HEK293 (cell line): Measurements from ENCODE around the gene EHD3.

Experiments used
- CTCF ChIA-PET: fragments of 350-600 bp; formaldehyde crosslinking; extraction: SDS; loops from one replicate; lab custom pipeline; 2021; ENCODE audit warnings: antibody characterized with exemption; lab: Yijun Ruan, JAX
- POLR2A ChIA-PET: fragments of 300-600 bp; formaldehyde crosslinking; extraction: SDS; loops from one replicate; lab custom pipeline; 2020; ENCODE audit warnings: antibody characterized with exemption, inconsistent platforms; lab: Yijun Ruan, JAX
- H3K27ac ChIP-seq: fragments of 200-500 bp; sonication (Bioruptor generic); 2 replicates; pipeline ENCODE4 v1.5.1; 2014; ENCODE audit warnings: low read depth, low read length, control low read depth, inconsistent platforms; ENCODE audit errors: extremely low read depth
- H3K36me3 ChIP-seq, 2 experiments: fragments of 200-500 bp in 1 of 2; sonication (Bioruptor generic) in 1 of 2; 1 replicate in 1 of 2; 2 replicates in 1 of 2; pipeline ENCODE4 v1.5.1; 2014 to 2017; ENCODE audit warnings: inconsistent platforms in 2 of 2, low read length in 2 of 2; ENCODE audit not compliant: control insufficient read depth in 2 of 2, insufficient read depth in 1 of 2
- H3K4me1 ChIP-seq: fragments of 200-500 bp; sonication (Bioruptor generic); 2 replicates; pipeline ENCODE4 v1.5.1; 2014; ENCODE audit warnings: mild to moderate bottlenecking, low read length, inconsistent platforms; ENCODE audit not compliant: control insufficient read depth, insufficient read depth
- H3K4me3 ChIP-seq: 2 replicates; pipeline ENCODE4 v1.5.1; 2011; ENCODE audit warnings: low read depth, mild to moderate bottlenecking, control low read depth, low read length, moderate library complexity
- H3K9me3 ChIP-seq: fragments of 200-500 bp; sonication (Bioruptor generic); 2 replicates; pipeline ENCODE4 v1.5.1; 2014; ENCODE audit warnings: low read depth, low read length, inconsistent platforms; ENCODE audit not compliant: control insufficient read depth, insufficient read depth
- HOXD13 ChIP-seq: sonication (generic); formaldehyde crosslinking; IDR thresholded peaks from 2 replicates; pipeline ENCODE4 v1.8.0; 2022; ENCODE audit warnings: missing genetic modification reagents, borderline replicate concordance
- PRDM4 ChIP-seq: fragments of 450-650 bp; formaldehyde crosslinking; IDR thresholded peaks from 2 replicates; pipeline ENCODE4 v1.5.1; 2017; ENCODE audit warnings: missing biosample characterization, missing genetic modification characterization
- SP7 ChIP-seq: fragments of 450-650 bp; formaldehyde crosslinking; IDR thresholded peaks from 2 replicates; pipeline ENCODE4 v1.5.1; 2016; ENCODE audit warnings: missing biosample characterization, missing genetic modification characterization
- TRIM28 ChIP-seq: IDR thresholded peaks from 2 replicates; pipeline ENCODE4 v1.6.1; 2011; ENCODE audit warnings: low read length, control low read depth, borderline replicate concordance
- ZBTB17 ChIP-seq: fragments of 450-650 bp; formaldehyde crosslinking; IDR thresholded peaks from 2 replicates; pipeline ENCODE4 v1.5.1; 2016; ENCODE audit warnings: missing biosample characterization, missing genetic modification characterization
- ZBTB20 ChIP-seq: fragments of 450-650 bp; formaldehyde crosslinking; IDR thresholded peaks from 2 replicates; pipeline ENCODE4 v1.5.1; 2016; ENCODE audit warnings: missing biosample characterization, missing genetic modification characterization
- ZNF140 ChIP-seq: fragments of 450-650 bp; formaldehyde crosslinking; IDR thresholded peaks from 2 replicates; pipeline ENCODE4 v1.5.1; 2016; ENCODE audit warnings: missing biosample characterization, missing genetic modification characterization
- ZNF174 ChIP-seq: fragments of 450-650 bp; formaldehyde crosslinking; IDR thresholded peaks from 2 replicates; pipeline ENCODE4 v1.5.0; 2017; ENCODE audit warnings: missing biosample characterization, mild to moderate bottlenecking, missing genetic modification characterization
- ZNF23 ChIP-seq: fragments of 450-650 bp; formaldehyde crosslinking; IDR thresholded peaks from 2 replicates; pipeline ENCODE4 v1.5.1; 2016; ENCODE audit warnings: missing biosample characterization, missing genetic modification characterization, borderline replicate concordance
- ZNF280D ChIP-seq: fragments of 450-650 bp; formaldehyde crosslinking; IDR thresholded peaks from 2 replicates; pipeline ENCODE4 v1.5.1; 2016; ENCODE audit warnings: missing biosample characterization, missing genetic modification characterization
- ZNF48 ChIP-seq: fragments of 450-650 bp; formaldehyde crosslinking; IDR thresholded peaks from 2 replicates; pipeline ENCODE4 v1.5.1; 2016; ENCODE audit warnings: missing biosample characterization, missing genetic modification characterization
- ZNF501 ChIP-seq: fragments of 450-650 bp; formaldehyde crosslinking; IDR thresholded peaks from 2 replicates; pipeline ENCODE4 v1.5.1; 2016; ENCODE audit warnings: missing biosample characterization, missing genetic modification characterization
- ZNF692 ChIP-seq: fragments of 450-650 bp; formaldehyde crosslinking; IDR thresholded peaks from 2 replicates; pipeline ENCODE4 v1.5.1; 2016; ENCODE audit warnings: missing biosample characterization, missing genetic modification characterization
- ZNF701 ChIP-seq: fragments of 450-650 bp; formaldehyde crosslinking; IDR thresholded peaks from 2 replicates; pipeline ENCODE4 v1.5.1; 2016; ENCODE audit warnings: missing biosample characterization, missing genetic modification characterization
- ZNF707 ChIP-seq: fragments of 450-650 bp; formaldehyde crosslinking; IDR thresholded peaks from 2 replicates; pipeline ENCODE4 v1.5.1; 2016; ENCODE audit warnings: missing biosample characterization, missing genetic modification characterization
- ZNF792 ChIP-seq: fragments of 450-650 bp; formaldehyde crosslinking; IDR thresholded peaks from 2 replicates; pipeline ENCODE4 v1.5.1; 2016; ENCODE audit warnings: missing biosample characterization, missing genetic modification characterization
- ZNF837 ChIP-seq: fragments of 450-650 bp; formaldehyde crosslinking; IDR thresholded peaks from 2 replicates; pipeline ENCODE4 v1.5.1; 2016; ENCODE audit warnings: missing biosample characterization, missing genetic modification characterization

EHD3 gene

GRCh38 chr2:31259075-31259474 lies 25.1 kb downstream of the EHD3 start:
- no peak for TF ChIP-seq ZNF23 (tag by site-specific recombination)
- TF ChIP-seq ZBTB20 = no peak
- no peak for TF ChIP-seq ZBTB17
- TF ChIP-seq PRDM4 = no peak
- TF ChIP-seq ZNF140 (tag by site-specific recombination) = no peak
- TF ChIP-seq ZNF48 (tag by site-specific recombination) = no peak
- no peak for TF ChIP-seq ZNF692
- TF ChIP-seq ZNF501 (tag by site-specific recombination) = no peak
- no peak for TF ChIP-seq TRIM28
- TF ChIP-seq, all 188 proteins: peak for 0
- peaks cover 0 to 25% of the 10 kb centered on the region in 2 experiments; a peak in 1 of 3 replicates for H3K36me3 ChIP-seq
- ChIA-PET POLR2A (no interaction called here), CTCF (no interaction called here)
- 0 out of 2 replicates have a peak, but pooled peaks cover 4% of the 10 kb centered on the region for H3K4me1 ChIP-seq
- no peak overlapping the region for H3K27ac ChIP-seq
- no peaks in the 10 kb centered on the region for H3K9me3 ChIP-seq
- H3K4me3 ChIP-seq = no peak overlapping the region

GRCh38 chr2:31260870-31261269 lies 26.9 kb downstream of the EHD3 start:
- ChIA-PET CTCF (interaction anchor here (0.7 to 1.5 kb wide), 2 partner anchors 27 to 72 kb away, joined by 4 to 5 read pairs; partner anchors contain the start of gene EHD3), POLR2A (no interaction called here)
- Histone ChIP-seq H3K9me3 (no peaks in the 10 kb centered on the region), H3K4me1 (0 out of 2 replicates have a peak, but pooled peaks cover 4% of the 10 kb centered on the region), H3K4me3 (no peak overlapping the region), H3K27ac (no peak overlapping the region), H3K36me3 (peaks cover 0 to 27% of the 10 kb centered on the region in 2 experiments; a peak in 1 of 3 replicates)
- no peak for TF ChIP-seq HOXD13
- TF ChIP-seq SP7 (tag by site-specific recombination) = no peak
- TF ChIP-seq ZNF707 (tag by site-specific recombination) = no peak
- no peak for TF ChIP-seq ZNF837 (tag by site-specific recombination)
- TF ChIP-seq ZNF174 (tag by site-specific recombination) = no peak
- TF ChIP-seq ZNF280D = no peak
- TF ChIP-seq ZNF792 (tag by site-specific recombination) = no peak
- no peak for TF ChIP-seq ZNF23 (tag by site-specific recombination)
- TF ChIP-seq ZNF701 (tag by site-specific recombination) = no peak
